ENCODE results near the gene ACOT7. TPM values are rescaled to one million over a fixed set of nuclear protein-coding genes. Genes with fewer than 3 reads are reported as not detected.
A peak's percentile ranks its signal among the peaks of the same experiment; 100 is the strongest.

Gene ACOT7
- total and polyA plus RNA-seq, 2 of the 13 experiments (the other 11 are each of a cell fraction or from before 2014, with no cell fraction given): 33.0 to 55.8 TPM

DNA sequence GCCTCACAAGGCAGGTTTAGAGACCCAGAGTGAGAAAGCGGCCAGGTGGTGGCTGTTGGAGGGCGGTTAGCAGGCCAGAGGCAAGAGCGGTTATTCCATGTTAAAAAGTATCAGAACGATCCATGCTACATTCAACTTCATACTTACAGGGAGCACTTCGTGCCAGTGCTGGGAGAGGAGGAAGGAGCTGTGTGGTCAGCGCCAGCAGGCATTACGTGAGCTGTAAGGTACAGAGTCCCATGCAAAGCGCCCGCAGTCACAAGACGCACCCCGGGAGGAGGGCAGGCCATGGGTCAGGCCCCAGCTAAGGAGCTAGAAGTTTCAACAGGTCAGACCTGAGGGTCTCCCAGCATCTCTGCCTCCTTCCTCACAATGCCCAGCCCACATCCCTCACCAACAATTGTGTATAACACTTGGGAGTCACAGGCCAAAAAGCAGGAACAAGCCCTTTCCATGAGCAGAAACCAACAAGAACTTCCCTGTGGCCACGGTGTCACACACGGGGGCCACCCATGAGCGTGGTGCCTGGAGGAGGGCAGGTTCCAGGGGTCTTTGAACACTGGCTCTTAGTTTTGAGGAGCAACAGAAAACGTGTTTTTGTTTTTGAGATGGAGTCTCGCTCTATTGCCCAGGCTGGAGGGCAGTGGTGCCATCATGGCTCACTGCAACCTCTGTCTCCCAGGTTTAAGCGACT is 110.8 kb downstream of the ACOT7 start (continued):
- no peak for TF ChIP-seq KLF15 (CRISPR knock-in tag; IDR thresholded peaks at IDR 0.05; ENCODE audit: borderline replicate concordance)
- no peak for TF ChIP-seq JUNB (CRISPR knock-in tag; IDR thresholded peaks at IDR 0.05; ENCODE audit: borderline replicate concordance)
- TF ChIP-seq ATM (IDR thresholded peaks at IDR 0.05; ENCODE audit: borderline replicate concordance): no peak
- TF ChIP-seq HNRNPUL1 (IDR thresholded peaks at IDR 0.05; ENCODE audit: low read depth, low read length): no peak

GRCh38 chr1:6281511-6282402 is 111.8 kb downstream of the ACOT7 start:
- Histone ChIP-seq H3K27ac (ENCODE audit: extremely low read length, insufficient read depth, low read length) (peak overlapping the region; percentile 47), H3K9ac (ENCODE audit: insufficient read depth, low read depth, low read length) (no peak overlapping the region), H3K4me1 (ENCODE audit: insufficient read depth, low read length) (peaks cover 27% of the 10 kb centered on the region), H3K27me3 (ENCODE audit: control insufficient read depth in 1 of 2, insufficient read depth in 2 of 2, low read length in 2 of 2) (no peaks in the 10 kb centered on the region), H3K4me3 (replicated peaks in 1 of 3; ENCODE audit: insufficient read depth in 1 of 3, low read depth in 2 of 3, low read length in 3 of 3) (peak overlapping the region in 1 of 3 experiments; percentile 40; a peak in 1 of 6 replicates), H3K79me2 (ENCODE audit: insufficient read depth, low read length) (no peaks in the 10 kb centered on the region), H3K4me2 (ENCODE audit: low read depth, low read length) (peak overlapping the region; percentile 50), H2AFZ (ENCODE audit: low read length) (no peak overlapping the region), H4K20me1 (ENCODE audit: insufficient read depth, low read length) (no peaks in the 10 kb centered on the region), H3K9me3 (ENCODE audit: low read length) (no peaks in the 10 kb centered on the region), H3K36me3 (replicated peaks in 1 of 2; ENCODE audit: control insufficient read depth in 1 of 2, insufficient read depth in 2 of 2, low read length in 2 of 2) (peaks cover 0 to 1% of the 10 kb centered on the region in 2 experiments; a peak in 2 of 5 replicates)
- in situ Hi-C loops (cut with HindIII; ENCODE audit: extremely low pct_ligation_motif_present, low pct_unique_long_range_greater_than_20kb) (loop anchor here (5.0 kb wide), 1 partner anchor 34 kb away; no protein-coding TSS in a partner anchor), intact Hi-C loops (cut with micrococcal nuclease; ENCODE audit: unreplicated experiment) (loop anchor here (2.0 kb wide), 1 partner anchor 35 kb away; no protein-coding TSS in a partner anchor)
- FAIRE-seq (peak; percentile 56), DNase-seq (ENCODE audit: low spot score) (peak; percentile 70), ATAC-seq (peak; percentile 79)
- WGBS (ENCODE audit: low lambda C conversion rate): 36% methylated on average over 12 of the region's 19 CpGs
- CTCF ChIA-PET (ENCODE audit: low intra/inter-chr PET ratio, low total read pairs): interaction anchor here (1.6 kb wide), 1 partner anchor 35 kb away, joined by 16 read pairs; no protein-coding TSS in a partner anchor
- BruUV-seq (replicated peaks): no TSS peak
- POLR2A ChIA-PET: no interaction called here
- TF ChIP-seq KLF6 (CRISPR knock-in tag; IDR thresholded peaks at IDR 0.05) (no peak), YY1 (IDR thresholded peaks at IDR 0.05; ENCODE audit: insufficient read depth, insufficient replicate concordance, low read depth, low read length) (no peak), HNF4A (CRISPR knock-in tag; IDR thresholded peaks at IDR 0.05) (peak; percentile 75), ZNF350 (CRISPR knock-in tag; IDR thresholded peaks at IDR 0.05; ENCODE audit: borderline replicate concordance, low read depth) (no peak), NPAS2 (CRISPR knock-in tag; IDR thresholded peaks at IDR 0.05; ENCODE audit: borderline replicate concordance) (no peak), SOX5 (CRISPR knock-in tag; IDR thresholded peaks at IDR 0.05; ENCODE audit: borderline replicate concordance) (peak; percentile 19; the same call in 1 of the 2 replicates), ZNF644 (CRISPR knock-in tag; IDR thresholded peaks at IDR 0.05; ENCODE audit: low read depth) (peak; percentile 77), SALL1 (CRISPR knock-in tag; IDR thresholded peaks at IDR 0.05) (peak; percentile 22; the same call in 1 of the 2 replicates), SOX6 (IDR thresholded peaks at IDR 0.05) (no peak), SOX6 (CRISPR knock-in tag; IDR thresholded peaks at IDR 0.05) (peak; percentile 48; the same call in 1 of the 2 replicates)
- TF ChIP-seq, protein P1, sequence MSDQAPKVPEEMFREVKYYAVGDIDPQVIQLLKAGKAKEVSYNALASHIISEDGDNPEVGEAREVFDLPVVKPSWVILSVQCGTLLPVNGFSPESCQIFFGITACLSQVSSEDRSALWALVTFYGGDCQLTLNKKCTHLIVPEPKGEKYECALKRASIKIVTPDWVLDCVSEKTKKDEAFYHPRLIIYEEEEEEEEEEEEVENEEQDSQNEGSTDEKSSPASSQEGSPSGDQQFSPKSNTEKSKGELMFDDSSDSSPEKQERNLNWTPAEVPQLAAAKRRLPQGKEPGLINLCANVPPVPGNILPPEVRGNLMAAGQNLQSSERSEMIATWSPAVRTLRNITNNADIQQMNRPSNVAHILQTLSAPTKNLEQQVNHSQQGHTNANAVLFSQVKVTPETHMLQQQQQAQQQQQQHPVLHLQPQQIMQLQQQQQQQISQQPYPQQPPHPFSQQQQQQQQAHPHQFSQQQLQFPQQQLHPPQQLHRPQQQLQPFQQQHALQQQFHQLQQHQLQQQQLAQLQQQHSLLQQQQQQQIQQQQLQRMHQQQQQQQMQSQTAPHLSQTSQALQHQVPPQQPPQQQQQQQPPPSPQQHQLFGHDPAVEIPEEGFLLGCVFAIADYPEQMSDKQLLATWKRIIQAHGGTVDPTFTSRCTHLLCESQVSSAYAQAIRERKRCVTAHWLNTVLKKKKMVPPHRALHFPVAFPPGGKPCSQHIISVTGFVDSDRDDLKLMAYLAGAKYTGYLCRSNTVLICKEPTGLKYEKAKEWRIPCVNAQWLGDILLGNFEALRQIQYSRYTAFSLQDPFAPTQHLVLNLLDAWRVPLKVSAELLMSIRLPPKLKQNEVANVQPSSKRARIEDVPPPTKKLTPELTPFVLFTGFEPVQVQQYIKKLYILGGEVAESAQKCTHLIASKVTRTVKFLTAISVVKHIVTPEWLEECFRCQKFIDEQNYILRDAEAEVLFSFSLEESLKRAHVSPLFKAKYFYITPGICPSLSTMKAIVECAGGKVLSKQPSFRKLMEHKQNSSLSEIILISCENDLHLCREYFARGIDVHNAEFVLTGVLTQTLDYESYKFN (CRISPR knock-in tag; conservative IDR thresholded peaks at IDR 0.05): peak; percentile 69
- TF ChIP-seq, protein P2, sequence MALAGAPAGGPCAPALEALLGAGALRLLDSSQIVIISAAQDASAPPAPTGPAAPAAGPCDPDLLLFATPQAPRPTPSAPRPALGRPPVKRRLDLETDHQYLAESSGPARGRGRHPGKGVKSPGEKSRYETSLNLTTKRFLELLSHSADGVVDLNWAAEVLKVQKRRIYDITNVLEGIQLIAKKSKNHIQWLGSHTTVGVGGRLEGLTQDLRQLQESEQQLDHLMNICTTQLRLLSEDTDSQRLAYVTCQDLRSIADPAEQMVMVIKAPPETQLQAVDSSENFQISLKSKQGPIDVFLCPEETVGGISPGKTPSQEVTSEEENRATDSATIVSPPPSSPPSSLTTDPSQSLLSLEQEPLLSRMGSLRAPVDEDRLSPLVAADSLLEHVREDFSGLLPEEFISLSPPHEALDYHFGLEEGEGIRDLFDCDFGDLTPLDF (CRISPR knock-in tag; IDR thresholded peaks at IDR 0.05): no peak

All from HepG2 (cell line).